B cell (primary cell): ENCODE measurements around the gene SLC6A6. TPM values are rescaled to one million over a fixed set of nuclear protein-coding genes. Genes with fewer than 3 reads are reported as not detected.

Experiments used
- ATAC-seq: fragments of 200-7000 bp; cut with Tn5 transposase; one replicate; pipeline ENCODE4 v1.10.0; 2021; ENCODE audit warnings: low read depth, mild to moderate bottlenecking, moderate number of reproducible peaks, moderate library complexity
- CTCF ChIA-PET: fragments of 350-600 bp; sonication (Branson Sonifier 250); formaldehyde crosslinking; loops from one replicate; lab custom pipeline; 2021; ENCODE audit warnings: antibody characterized with exemption, inconsistent platforms; lab: Charles Lee
- POLR2A ChIA-PET: fragments of 350-600 bp; sonication (Branson Sonifier 250); formaldehyde crosslinking; loops from one replicate; lab custom pipeline; 2021; ENCODE audit warnings: antibody characterized with exemption; lab: Charles Lee
- DNase-seq: peaks from one replicate; pipeline ENCODE4 v3.0.0; 2013
- H2AFZ ChIP-seq: 2 replicates; pipeline ENCODE4 v1.6.1; 2012; ENCODE audit warnings: mild to moderate bottlenecking, low read depth, low read length; ENCODE audit not compliant: insufficient read depth, poor library complexity, severe bottlenecking
- H3K27ac ChIP-seq, 2 donors: 1 replicate in 1 of 2; 2 replicates in 1 of 2; pipeline ENCODE4 v1.5.1; 2012 to 2013; ENCODE audit warnings: low read length in 2 of 2, mild to moderate bottlenecking in 2 of 2, moderate library complexity in 1 of 2
- H3K27me3 ChIP-seq, 4 experiments: fragments of 200-600 bp in 1 of 4; sonication (generic) in 1 of 4; replicated peaks in 1 of 4; 1 replicate in 2 of 4; 2 replicates in 2 of 4; pipeline versions ENCODE4 v1.6.1 to v1.7.0; 2013 to 2016; ENCODE audit warnings: low read length in 3 of 4, mild to moderate bottlenecking in 2 of 4, mixed read lengths in 1 of 4, moderate library complexity in 1 of 4; ENCODE audit not compliant: insufficient read depth in 4 of 4, control insufficient read depth in 3 of 4; ENCODE audit errors: control extremely low read depth in 1 of 4
- H3K36me3 ChIP-seq, 2 experiments: replicated peaks in 1 of 2; 1 replicate in 1 of 2; 2 replicates in 1 of 2; pipeline versions ENCODE4 v1.6.1 to v1.7.1; 2013; ENCODE audit warnings: low read length in 1 of 2; ENCODE audit not compliant: insufficient read depth in 2 of 2, control insufficient read depth in 1 of 2; ENCODE audit errors: control extremely low read depth in 1 of 2, extremely low read depth in 1 of 2
- H3K4me1 ChIP-seq, 2 donors: fragments of 200-600 bp in 1 of 2; sonication (generic) in 1 of 2; 1 replicate in 1 of 2; 2 replicates in 1 of 2; pipeline versions ENCODE4 v1.5.1 to v1.6.1; 2013 to 2017; ENCODE audit warnings: low read length in 2 of 2; ENCODE audit not compliant: control insufficient read depth in 2 of 2, insufficient read depth in 2 of 2
- H3K4me2 ChIP-seq: replicated peaks from 2 replicates; pipeline ENCODE3; 2012; ENCODE audit warnings: mild to moderate bottlenecking, low read depth, low read length; ENCODE audit not compliant: poor library complexity, severe bottlenecking
- H3K4me3 ChIP-seq, 5 experiments: fragments of 200-600 bp in 1 of 5; sonication (generic) in 1 of 5; 1 replicate in 3 of 5; 2 replicates in 2 of 5; pipeline versions ENCODE4 v1.5.1 to v1.7.0; 2011 to 2016; ENCODE audit warnings: low read length in 4 of 5, mild to moderate bottlenecking in 4 of 5, low read depth in 2 of 5, control low read depth in 1 of 5, moderate library complexity in 1 of 5; ENCODE audit not compliant: insufficient read depth in 1 of 5; ENCODE audit errors: control extremely low read depth in 1 of 5, extremely low read depth in 1 of 5
- H3K79me2 ChIP-seq: fragments of 200-600 bp; sonication (generic); one replicate; pipeline ENCODE4 v1.6.0; 2016; ENCODE audit warnings: low read length; ENCODE audit not compliant: control insufficient read depth, insufficient read depth
- H3K9ac ChIP-seq: fragments of 200-600 bp; sonication (generic); 2 replicates; pipeline ENCODE4 v1.6.1; 2017; ENCODE audit warnings: mild to moderate bottlenecking, low read length, moderate library complexity
- H3K9me3 ChIP-seq, 3 donors: one replicate each; pipeline versions ENCODE4 v1.6.1 to v1.7.1; 2013; ENCODE audit warnings: low read length in 2 of 3; ENCODE audit not compliant: control insufficient read depth in 2 of 3, insufficient read depth in 1 of 3; ENCODE audit errors: control extremely low read depth in 1 of 3
- H4K20me1 ChIP-seq: 2 replicates; pipeline ENCODE4 v1.6.0; 2012; ENCODE audit warnings: mild to moderate bottlenecking, low read length; ENCODE audit not compliant: insufficient read depth, control insufficient read depth, poor library complexity, severe bottlenecking
- H3K27ac Mint-ChIP-seq: one replicate; pipeline ENCODE4 v1.8.0; 2021; ENCODE audit warnings: mixed read lengths
- H3K27me3 Mint-ChIP-seq: one replicate; pipeline ENCODE4 v1.8.0; 2021; ENCODE audit warnings: mixed read lengths
- H3K4me1 Mint-ChIP-seq: one replicate; pipeline ENCODE4 v1.8.0; 2021; ENCODE audit warnings: mixed read lengths
- H3K4me3 Mint-ChIP-seq: one replicate; pipeline ENCODE4 v1.8.0; 2021; ENCODE audit warnings: mixed read lengths
- H3K9me3 Mint-ChIP-seq: one replicate; pipeline ENCODE4 v1.8.0; 2022; ENCODE audit warnings: mixed read lengths; ENCODE audit not compliant: insufficient read depth
- CTCF ChIP-seq: fragments of 200-600 bp; IDR thresholded peaks from one replicate; pipeline ENCODE4 v1.8.0; 2022; ENCODE audit warnings: antibody characterized with exemption, mild to moderate bottlenecking
- EZH2 ChIP-seq: IDR thresholded peaks from 2 replicates; pipeline ENCODE4 v1.6.1; 2012; ENCODE audit warnings: borderline replicate concordance, low read depth, mild to moderate bottlenecking, moderate library complexity, low read length; ENCODE audit not compliant: insufficient read depth, poor library complexity, severe bottlenecking
- WGBS: methylation state at CpG from one replicate; pipeline ENCODE4 v1.1.5; 2013; ENCODE audit warnings: missing lambda C conversion rate; ENCODE audit not compliant: insufficient coverage; 5-methylcytosine and 5-hydroxymethylcytosine counted together
- intact Hi-C: fragments of 100-400 bp; cut with micrococcal nuclease; formaldehyde crosslinking; loops from one replicate; pipeline ENCODE4 v1.10.0; 2022
- polyA plus RNA-seq: library from polyadenylated mRNA; depleted of rRNA; stranded (reverse); fragments of >200 nt; gene quantifications from 2 replicates; pipeline ENCODE4 v1.2.3, GENCODE V29; 2012
- total RNA-seq, 2 donors: library from RNA; stranded (reverse); fragments of 120-200 nt in 1 of 2; gene quantifications; 1 replicate in 1 of 2; 2 replicates in 1 of 2; pipeline versions ENCODE4 v1.2.3 to v1.2.4, GENCODE V29; 2013 to 2022

Gene SLC6A6
- total and polyA plus RNA-seq, 2 donors (not counting 1 experiment from before 2014, with no cell fraction given), result 34.2 to 48.7 TPM

GRCh38 chr3:14368885-14369284 is 33.5 kb upstream of the SLC6A6 start:
- ChIA-PET CTCF (interaction anchor here (1.3 kb wide), 1 partner anchor 98 kb away, joined by 3 read pairs; no protein-coding TSS in a partner anchor), POLR2A (no interaction called here)
- ATAC-seq (no peak), DNase-seq (no peak)
- Histone ChIP-seq H4K20me1 (no peaks in the 10 kb centered on the region), H2AFZ (no peak overlapping the region), H3K27ac (no peak overlapping the region), H3K9me3 (peaks cover 0 to 2% (median 0%) of the 10 kb centered on the region in 3 donors), H3K4me3 (no peak overlapping the region), H3K4me2 (no peak overlapping the region), H3K4me1 (no peaks in the 10 kb centered on the region), H3K27me3 (peaks cover 0 to 7% (median 1%) of the 10 kb centered on the region in 4 experiments), H3K9ac (no peak overlapping the region), H3K79me2 (no peaks in the 10 kb centered on the region), H3K36me3 (no peaks in the 10 kb centered on the region)
- H3K4me1 Mint-ChIP-seq, result no peaks in the 10 kb centered on the region
- WGBS, result 94% methylated on average over 2 of the region's 2 CpGs
- H3K27ac Mint-ChIP-seq, result no peak overlapping the region
- no peaks in the 10 kb centered on the region for H3K9me3 Mint-ChIP-seq
- TF ChIP-seq EZH2 (no peak), CTCF (no peak)
- peaks cover 24% of the 10 kb centered on the region for H3K27me3 Mint-ChIP-seq
- intact Hi-C loops, result no loop called here
- H3K4me3 Mint-ChIP-seq, result no peak overlapping the region

- Histone ChIP-seq H3K9ac (no peak overlapping the region), H3K4me1 (no peaks in the 10 kb centered on the region), H3K4me3 (no peak overlapping the region), H3K36me3 (no peaks in the 10 kb centered on the region), H3K9me3 (no peaks in the 10 kb centered on the region), H3K79me2 (no peaks in the 10 kb centered on the region), H4K20me1 (no peaks in the 10 kb centered on the region), H3K4me2 (no peak overlapping the region), H3K27me3 (peaks cover 0 to 7% (median 1%) of the 10 kb centered on the region in 4 experiments), H3K27ac (no peak overlapping the region), H2AFZ (no peak overlapping the region)
- Mint-ChIP-seq H3K9me3 (no peaks in the 10 kb centered on the region), H3K27me3 (peaks cover 21% of the 10 kb centered on the region), H3K4me1 (no peaks in the 10 kb centered on the region), H3K4me3 (no peak overlapping the region), H3K27ac (no peak overlapping the region)
- DNase-seq (no peak), ATAC-seq (no peak)
- intact Hi-C loops, result no loop called here
- 86% methylated on average over 15 of the region's 15 CpGs for whole genome bisulfite sequencing
- ChIA-PET POLR2A (no interaction called here), CTCF (interaction anchor here (1.1 to 1.3 kb wide), 2 partner anchors 97 kb away, joined by 3 read pairs; no protein-coding TSS in a partner anchor)
- TF ChIP-seq EZH2, result no peak
- TF ChIP-seq CTCF, result no peak
Measured at GRCh38 chr3:14369675-14370669, 32.4 kb upstream of the SLC6A6 start.
